ENCODE measurements around the gene GTPBP2.

Gene GTPBP2

GRCh38 chr6:43575772-43576551, 53.1 kb downstream of the GTPBP2 start, which contains the start of the genes POLH and XPO5:
Gene POLH, plus strand, starts transcription at chr6:43576185. Its CDS starts 6,135 bp downstream, at chr6:43582320.
Gene XPO5, minus strand, starts transcription at chr6:43576038. Its CDS starts 174 bp downstream, at chr6:43575864.
- DNase-seq (ENCODE audit: low read depth) = peak; percentile 82

- peak; percentile 8 for DNase-seq (ENCODE audit: low read depth)
Measured at GRCh38 chr6:43575105-43575771, 53.8 kb downstream of the GTPBP2 start.

- DNase-seq (ENCODE audit: low read depth) = no peak
Measured at GRCh38 chr6:43572015-43572414, 57.0 kb downstream of the GTPBP2 start.

GRCh38 chr6:43570876-43571441, 58.1 kb downstream of the GTPBP2 start:
- DNase-seq (ENCODE audit: low read depth) = peak; percentile 87
